Activated T-helper 17 cell treated with anti-CD3 and anti-CD28 coated beads, Interleukin-2, amount 50 U/mL, for 72 hours (primary cell): ENCODE results near the gene SCAF1. TPM values are rescaled to one million over a fixed set of nuclear protein-coding genes. Genes with fewer than 3 reads are reported as not detected.
"Not testable (repeated sequence)": the region's sequence is repeated elsewhere in the genome, so short reads cannot be mapped to it uniquely, and the experiment has no call there.

Experiments
- ATAC-seq: fragments of 150-1000 bp; cut with Tn5 transposase; replicated peaks from 2 replicates; pipeline ENCODE4 v1.10.0; 2021; ENCODE audit warnings: mild to moderate bottlenecking, moderate library complexity
- H3K27ac Mint-ChIP-seq: one replicate; pipeline ENCODE4 v1.8.0; 2022; ENCODE audit warnings: mixed read lengths
- H3K27me3 Mint-ChIP-seq: one replicate; pipeline ENCODE4 v1.8.0; 2022; ENCODE audit warnings: mixed read lengths
- H3K36me3 Mint-ChIP-seq: one replicate; pipeline ENCODE4 v1.8.0; 2022; ENCODE audit warnings: low read depth, mild to moderate bottlenecking, mixed read lengths
- H3K4me1 Mint-ChIP-seq: one replicate; pipeline ENCODE4 v1.8.0; 2022; ENCODE audit warnings: mixed read lengths
- H3K4me3 Mint-ChIP-seq: one replicate; pipeline ENCODE4 v1.8.0; 2022; ENCODE audit warnings: mild to moderate bottlenecking, mixed read lengths
- H3K9me3 Mint-ChIP-seq: one replicate; pipeline ENCODE4 v1.8.0; 2022; ENCODE audit warnings: mixed read lengths
- total RNA-seq, 2 donors: library from RNA; stranded (reverse); gene quantifications; one replicate each; pipeline ENCODE4 v1.2.3, GENCODE V29; 2022

The SCAF1 gene
- total RNA-seq, 2 donors from 2014 or later: 53.8 to 60.5 TPM

DNA sequence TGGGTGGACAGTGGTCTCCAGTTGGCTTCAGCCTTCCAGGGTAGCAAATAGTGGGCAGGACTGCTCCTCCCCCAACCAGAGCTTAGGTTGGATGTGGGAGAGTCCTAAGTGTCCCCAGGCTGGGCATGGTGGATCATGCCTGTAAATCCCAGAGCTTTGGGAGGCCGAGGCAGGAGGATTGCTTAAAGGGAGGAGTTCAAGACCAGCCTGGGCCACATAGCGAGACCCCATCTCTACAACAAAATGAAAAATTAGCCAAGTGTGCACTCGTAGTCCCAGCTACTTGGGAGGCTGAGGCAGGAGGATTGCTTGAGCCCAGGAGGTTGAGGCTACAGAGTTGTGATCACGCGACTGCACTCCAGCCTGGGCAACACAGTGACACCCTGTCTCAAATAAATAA, 9.4 kb upstream of the SCAF1 start:
- H3K36me3 Mint-ChIP-seq: peaks cover 6% of the 10 kb centered on the region
- no peaks in the 10 kb centered on the region for H3K27me3 Mint-ChIP-seq
- no peak for ATAC-seq

DNA sequence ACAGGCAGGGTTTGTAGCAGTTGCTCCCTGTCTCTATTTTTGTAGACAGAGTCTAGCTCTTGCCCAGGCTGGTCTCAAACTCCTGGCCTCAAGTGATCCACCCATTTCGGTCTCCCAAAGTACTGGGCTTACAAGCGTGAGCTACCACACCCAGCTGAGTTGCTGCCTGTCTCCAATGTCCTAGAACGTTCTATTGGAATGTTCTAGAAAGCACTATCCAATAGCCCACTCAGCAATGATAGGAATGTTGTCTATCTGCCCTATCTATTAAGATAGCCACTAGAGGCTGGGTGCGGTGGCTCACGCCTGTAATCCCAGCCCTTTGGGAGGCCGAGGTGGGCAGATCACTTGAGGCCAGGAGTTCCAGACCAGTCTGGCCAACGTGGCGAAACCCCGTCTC, 8.7 kb upstream of the SCAF1 start:
- H3K9me3 Mint-ChIP-seq, H3K4me3 Mint-ChIP-seq, H3K27me3 Mint-ChIP-seq, H3K27ac Mint-ChIP-seq, ATAC-seq, H3K36me3 Mint-ChIP-seq: not testable (repeated sequence)
- H3K4me1 Mint-ChIP-seq: peaks cover 17% of the 10 kb centered on the region

More for the DNA sequence above, 9.4 kb upstream of the SCAF1 start:
- no peak overlapping the region for H3K27ac Mint-ChIP-seq
- peaks cover 12% of the 10 kb centered on the region for H3K4me1 Mint-ChIP-seq
- H3K4me3 Mint-ChIP-seq: no peak overlapping the region
- no peaks in the 10 kb centered on the region for H3K9me3 Mint-ChIP-seq

DNA sequence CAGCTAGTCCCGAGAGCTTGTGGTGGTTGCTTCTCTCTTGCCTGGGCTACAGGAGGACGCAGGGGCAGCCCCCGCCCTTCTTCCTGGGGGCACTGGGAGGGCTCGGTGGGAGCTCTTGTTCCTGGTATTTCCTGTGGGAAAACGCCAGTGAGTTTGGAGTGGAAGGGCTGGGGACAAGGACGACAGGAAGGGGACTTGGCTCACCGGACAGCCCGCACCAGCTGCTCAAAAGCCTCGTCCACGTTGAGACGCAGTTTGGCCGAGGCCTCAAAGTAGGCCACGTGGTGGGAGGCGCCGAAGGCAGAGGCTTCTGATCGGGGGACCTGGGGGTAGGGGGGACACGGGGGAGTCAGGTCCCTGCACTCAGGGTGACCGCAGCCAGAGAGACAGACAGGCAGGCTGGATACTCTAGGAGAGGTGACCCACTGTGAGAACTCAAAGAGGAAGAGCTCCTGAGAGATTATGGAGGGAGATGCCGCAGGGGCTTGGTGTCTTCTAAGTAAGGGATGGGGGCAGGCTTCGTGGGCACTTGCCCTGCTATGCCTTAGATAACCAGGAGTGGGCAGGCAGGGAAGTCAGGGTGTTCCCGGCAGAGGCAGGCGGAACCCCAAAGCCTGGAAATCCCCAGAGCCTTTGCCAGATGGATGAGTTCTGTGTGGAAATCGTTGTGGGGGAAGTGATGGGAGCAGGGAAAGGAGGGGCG, 6.3 kb upstream of the SCAF1 start:
- Mint-ChIP-seq H3K4me3 (peak overlapping the region; percentile 6), H3K27me3 (no peaks in the 10 kb centered on the region), H3K36me3 (peaks cover 4% of the 10 kb centered on the region), H3K27ac (peak overlapping the region; percentile 22), H3K4me1 (peaks cover 21% of the 10 kb centered on the region), H3K9me3 (no peaks in the 10 kb centered on the region)
- no peak for ATAC-seq

DNA sequence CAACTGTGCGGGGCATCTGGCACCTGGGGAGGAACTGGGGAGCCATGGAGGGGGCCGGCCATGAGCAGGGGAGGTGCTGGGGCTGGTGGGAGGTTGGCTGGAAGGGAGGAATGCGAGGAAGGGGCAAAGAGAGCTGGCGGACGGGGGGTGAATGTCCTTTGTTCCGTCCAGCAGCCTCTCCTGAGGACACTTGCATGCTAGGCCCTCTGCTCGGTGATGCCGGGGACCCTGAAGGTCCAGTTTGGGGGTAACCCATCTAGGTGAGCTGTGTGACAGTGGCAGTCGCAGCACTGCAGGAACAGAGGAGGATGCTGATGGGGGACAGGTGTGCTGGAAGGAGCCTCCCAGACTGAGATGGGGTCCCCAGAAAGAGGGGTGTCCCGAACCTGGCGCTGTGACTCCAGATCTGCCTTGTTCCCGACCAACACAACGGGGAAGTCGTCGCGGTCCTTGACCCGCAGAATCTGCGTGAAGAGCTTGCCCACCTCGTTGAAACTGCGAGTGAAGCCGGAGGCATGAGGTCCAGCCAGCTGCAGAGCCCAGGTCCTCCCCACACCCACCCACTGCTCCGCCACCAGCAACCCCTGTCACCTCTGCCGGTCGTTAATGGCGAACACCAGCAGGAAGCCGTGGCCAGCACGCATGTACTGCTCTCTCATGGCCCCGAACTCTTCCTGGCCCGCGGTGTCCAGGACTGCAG, 5.6 kb upstream of the SCAF1 start:
- Mint-ChIP-seq H3K4me3 (peak overlapping the region; percentile 6), H3K27me3 (no peaks in the 10 kb centered on the region), H3K9me3 (no peaks in the 10 kb centered on the region), H3K36me3 (peaks cover 8% of the 10 kb centered on the region), H3K27ac (no peak overlapping the region), H3K4me1 (peaks cover 21% of the 10 kb centered on the region)
- ATAC-seq: no peak

DNA sequence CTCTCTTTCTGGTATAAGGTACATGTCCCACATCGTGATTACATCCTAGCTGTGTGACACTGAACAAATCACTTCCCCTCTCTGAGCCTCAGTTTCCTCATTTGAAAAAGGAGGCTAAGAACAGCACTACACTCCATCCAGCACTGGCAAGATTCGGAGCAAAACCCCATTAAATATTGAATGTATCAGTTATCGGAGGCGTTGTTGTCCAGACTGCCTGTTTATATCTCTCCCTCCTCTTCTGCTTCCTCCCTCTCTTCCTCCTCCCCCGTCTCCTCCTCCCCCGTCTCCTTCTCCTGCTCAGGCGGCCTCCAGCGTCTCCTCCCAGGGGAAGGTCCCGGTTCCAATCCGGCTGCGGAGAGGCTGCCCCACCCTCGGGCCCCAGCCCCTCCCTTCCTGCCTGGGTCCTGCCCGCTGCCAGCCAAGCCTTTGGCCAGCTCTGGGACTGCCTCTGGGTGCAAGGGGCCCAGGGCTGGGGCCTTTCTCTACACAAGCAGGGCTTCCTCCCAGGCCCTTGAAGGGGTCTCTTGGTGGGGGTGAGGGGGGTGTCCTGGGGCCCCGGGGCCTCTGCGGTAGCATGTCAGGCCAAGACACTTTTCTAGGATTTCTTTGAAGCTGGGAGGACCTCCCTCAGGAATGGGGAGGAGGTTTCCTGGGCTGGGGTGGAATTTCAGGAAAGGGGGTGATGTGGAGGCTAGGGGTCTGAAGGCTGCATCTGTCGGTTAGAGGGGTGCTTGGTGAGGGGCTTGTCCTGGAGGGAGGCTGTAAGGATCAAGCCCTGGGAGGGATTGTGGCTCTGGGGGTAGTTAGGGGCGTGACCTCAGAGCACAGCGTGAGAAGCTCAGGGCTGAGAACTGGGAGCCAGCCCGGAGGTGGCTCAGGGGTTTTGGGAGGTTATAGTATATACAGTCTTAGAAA, 3.9 kb upstream of the SCAF1 start:
- Mint-ChIP-seq H3K4me1 (peaks cover 28% of the 10 kb centered on the region), H3K36me3 (peaks cover 14% of the 10 kb centered on the region), H3K4me3 (peak overlapping the region; percentile 99), H3K27ac (peak overlapping the region; percentile 98), H3K9me3 (no peaks in the 10 kb centered on the region), H3K27me3 (no peaks in the 10 kb centered on the region)
- no peak for ATAC-seq

DNA sequence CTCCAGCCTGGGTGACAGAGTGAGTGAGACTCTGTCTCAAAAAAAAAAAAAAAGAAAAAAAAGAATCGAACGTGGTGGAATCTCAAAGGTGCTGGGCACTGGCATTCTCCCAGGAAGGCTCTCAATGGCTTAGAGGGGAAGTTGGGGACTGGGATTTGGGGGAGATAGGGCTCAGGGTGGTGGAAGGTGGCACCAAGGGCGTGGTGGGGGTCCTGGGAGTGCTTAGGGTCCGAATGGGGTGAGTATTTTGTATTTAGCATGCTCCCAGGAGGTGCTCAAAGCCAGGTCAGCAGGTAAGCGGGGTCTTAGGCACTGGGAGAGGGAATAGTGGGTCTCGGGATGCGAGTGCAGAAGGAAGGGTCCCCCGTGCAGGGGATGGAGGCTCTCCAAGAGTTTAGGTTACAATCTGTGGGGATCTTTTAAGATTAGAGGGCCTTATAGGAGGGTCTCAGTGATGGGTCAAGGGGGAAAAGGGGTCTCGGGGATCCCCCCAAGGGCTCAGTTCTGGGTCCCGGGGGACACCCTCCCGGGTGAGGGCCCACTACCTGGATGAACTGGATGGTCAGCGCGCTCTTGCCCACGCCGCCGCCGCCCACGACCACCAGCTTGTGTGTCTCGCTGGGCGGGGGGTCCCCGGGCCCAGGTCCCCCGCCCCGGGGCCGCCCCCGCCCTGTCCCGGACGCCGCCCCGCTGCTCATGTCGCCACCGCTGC, 2.5 kb upstream of the SCAF1 start:
- H3K27me3 Mint-ChIP-seq: no peaks in the 10 kb centered on the region
- H3K36me3 Mint-ChIP-seq: peaks cover 26% of the 10 kb centered on the region
- no peak for ATAC-seq
- peaks cover 41% of the 10 kb centered on the region for H3K4me1 Mint-ChIP-seq
- H3K4me3 Mint-ChIP-seq: peak overlapping the region; percentile 99
- H3K9me3 Mint-ChIP-seq: no peaks in the 10 kb centered on the region
- H3K27ac Mint-ChIP-seq: peak overlapping the region; percentile 98

DNA sequence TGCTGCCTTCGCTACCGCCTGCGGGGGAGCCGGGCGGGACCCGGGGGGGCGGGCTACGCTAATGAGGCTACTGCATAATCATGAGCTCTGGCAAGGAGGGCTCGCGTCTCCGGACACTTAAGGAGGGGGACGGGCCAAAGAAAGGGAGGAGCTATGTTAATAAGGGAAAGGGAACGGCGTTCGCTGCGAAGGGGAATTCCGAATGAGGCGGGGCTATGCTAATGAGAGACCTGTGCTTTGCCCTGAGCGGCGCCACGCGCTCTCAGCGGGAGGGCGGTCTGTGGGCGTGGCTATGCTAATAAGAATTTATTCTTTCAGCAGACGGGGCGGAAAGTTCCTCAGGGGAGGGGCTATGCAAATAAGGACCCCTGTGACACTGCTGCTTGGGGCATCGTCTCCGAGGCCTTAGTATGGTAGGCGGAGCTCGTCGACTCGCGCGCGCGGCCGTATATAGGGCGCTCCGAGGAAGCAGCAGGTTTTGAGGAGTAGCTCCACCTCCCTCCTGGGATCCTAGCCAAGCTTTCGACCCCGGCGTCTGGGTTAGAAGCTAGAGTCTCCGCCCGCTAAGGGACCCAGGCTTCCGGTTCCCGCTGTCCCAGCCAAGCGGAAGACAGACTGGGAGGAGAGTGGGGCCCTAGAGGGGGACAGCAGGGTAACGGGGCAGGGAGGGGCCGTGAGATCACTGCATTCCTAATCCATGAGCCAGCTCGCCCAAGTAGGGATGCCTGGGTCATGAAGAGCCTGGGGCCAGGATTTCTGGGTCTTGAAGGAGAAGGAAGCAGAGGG, 1.7 kb upstream of the SCAF1 start, which contains the start of gene RRAS:
Gene RRAS (minus strand): TSS at position 31 of the 786 bp plus-strand sequence. CDS start 45 bp downstream, outside the sequence.
- H3K36me3 Mint-ChIP-seq: peaks cover 29% of the 10 kb centered on the region
- no peaks in the 10 kb centered on the region for H3K9me3 Mint-ChIP-seq
- peaks cover 42% of the 10 kb centered on the region for H3K4me1 Mint-ChIP-seq
- ATAC-seq: peak; percentile 75
- no peaks in the 10 kb centered on the region for H3K27me3 Mint-ChIP-seq
- peak within 1 kb of the TSS; percentile 99 for H3K4me3 Mint-ChIP-seq
- peak within 1 kb of the TSS; percentile 98 for H3K27ac Mint-ChIP-seq

DNA sequence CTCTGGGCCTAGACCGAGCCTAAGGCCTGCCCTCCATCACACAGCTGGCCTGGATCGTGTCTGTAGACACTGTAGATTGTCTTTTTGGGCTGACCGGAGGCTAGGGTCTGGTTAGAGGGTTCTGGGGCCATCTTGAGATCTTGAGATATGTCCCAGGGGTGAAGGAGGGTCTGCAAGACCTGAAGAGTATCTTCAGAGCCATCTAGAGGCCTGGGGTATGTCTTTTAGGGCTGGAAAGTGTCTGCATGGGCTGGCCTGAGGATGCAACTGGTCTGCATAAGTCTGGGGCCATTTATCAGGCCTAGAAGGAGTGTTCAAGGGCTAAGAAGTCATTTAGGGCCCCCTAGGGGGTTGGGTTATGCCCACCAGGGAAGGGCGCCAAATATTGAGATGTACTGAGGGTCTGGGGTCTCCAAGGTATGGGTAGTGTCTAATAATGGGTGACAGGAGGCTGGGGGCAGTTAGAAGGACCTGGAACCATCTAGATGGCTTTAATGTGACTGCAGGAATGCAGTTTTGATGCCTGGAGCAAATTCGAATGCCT, 555 bp downstream of the SCAF1 start:
- Mint-ChIP-seq H3K4me3 (peak overlapping the region; percentile 99), H3K27me3 (no peaks in the 10 kb centered on the region), H3K4me1 (peaks cover 39% of the 10 kb centered on the region)

DNA sequence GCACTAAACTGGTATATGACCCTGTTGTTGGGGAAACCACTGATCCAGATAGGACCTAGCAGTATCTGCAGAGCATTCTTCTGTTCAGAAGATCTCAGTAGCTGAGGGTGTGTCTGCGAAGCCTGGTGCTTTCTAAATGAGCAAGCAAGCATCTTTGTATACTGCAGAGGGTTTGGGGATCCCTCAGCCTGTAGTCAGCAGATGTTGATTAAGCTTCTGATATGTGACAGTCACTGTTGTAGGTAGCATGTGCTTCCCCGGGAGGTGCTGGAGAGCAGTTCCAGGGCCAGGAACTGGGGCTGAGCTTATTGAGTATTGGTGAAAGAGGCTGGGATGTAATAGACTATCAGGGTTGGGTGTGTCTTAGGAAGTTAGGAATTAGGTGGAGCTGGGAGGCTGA, 1.5 kb downstream of the SCAF1 start:
- Mint-ChIP-seq H3K4me1 (peaks cover 33% of the 10 kb centered on the region), H3K9me3 (no peaks in the 10 kb centered on the region), H3K27ac (peak overlapping the region; percentile 98), H3K4me3 (peak overlapping the region; percentile 99), H3K27me3 (no peaks in the 10 kb centered on the region), H3K36me3 (peaks cover 61% of the 10 kb centered on the region)
- ATAC-seq: no peak

More for the DNA sequence above, 555 bp downstream of the SCAF1 start:
- no peaks in the 10 kb centered on the region for H3K9me3 Mint-ChIP-seq
- no peak for ATAC-seq
- peak overlapping the region; percentile 98 for H3K27ac Mint-ChIP-seq
- peaks cover 52% of the 10 kb centered on the region for H3K36me3 Mint-ChIP-seq

DNA sequence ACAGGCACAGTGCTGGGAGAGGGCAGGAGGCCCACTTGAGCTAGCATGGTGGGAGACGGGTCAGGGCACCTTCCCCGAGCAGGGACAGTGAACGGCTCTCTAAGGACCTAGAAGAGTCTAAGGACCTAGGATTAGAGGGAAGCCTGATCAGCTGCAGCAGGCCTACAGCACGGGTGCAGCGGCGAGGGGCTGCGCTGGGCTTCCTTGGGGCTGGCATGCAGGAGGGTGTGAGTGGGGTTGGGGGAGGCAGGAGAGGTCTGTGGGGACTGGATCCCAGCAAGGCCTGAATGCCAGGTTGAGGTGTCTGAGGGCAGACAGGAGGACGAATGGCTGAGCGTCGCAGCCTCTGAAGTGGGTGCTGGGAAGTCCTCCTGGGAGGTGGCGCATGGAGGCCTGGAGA, 3.6 kb downstream of the SCAF1 start:
- no peaks in the 10 kb centered on the region for H3K27me3 Mint-ChIP-seq
- H3K27ac Mint-ChIP-seq: peak overlapping the region; percentile 41
- H3K4me1 Mint-ChIP-seq: peaks cover 25% of the 10 kb centered on the region

DNA sequence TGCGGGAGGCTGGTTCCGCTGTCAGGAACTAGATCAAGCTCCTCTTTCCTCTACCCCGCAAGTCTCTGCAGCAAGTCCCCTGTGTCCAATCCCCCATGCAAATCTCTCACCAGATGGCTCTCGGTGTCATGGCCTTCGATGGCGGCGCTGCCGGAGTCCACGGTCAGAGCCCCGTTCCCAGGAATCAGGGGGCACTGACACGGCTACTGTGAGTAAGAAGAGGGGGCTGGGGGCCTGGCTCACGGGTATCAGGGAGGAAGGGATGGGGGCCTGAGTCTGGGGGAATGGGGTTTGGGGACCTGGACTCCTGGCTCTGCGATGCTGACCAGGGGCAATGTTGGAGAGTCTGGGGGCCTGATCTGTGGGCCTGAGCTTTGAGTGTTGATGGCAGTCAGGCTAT, 4.0 kb downstream of the SCAF1 start:
- ATAC-seq: no peak
- H3K36me3 Mint-ChIP-seq: peaks cover 70% of the 10 kb centered on the region
- no peak overlapping the region for H3K4me3 Mint-ChIP-seq
- H3K27me3 Mint-ChIP-seq: no peaks in the 10 kb centered on the region
- peaks cover 25% of the 10 kb centered on the region for H3K4me1 Mint-ChIP-seq
- peak overlapping the region; percentile 41 for H3K27ac Mint-ChIP-seq
- H3K9me3 Mint-ChIP-seq: no peaks in the 10 kb centered on the region

More for the DNA sequence above, 3.6 kb downstream of the SCAF1 start:
- no peak for ATAC-seq
- Mint-ChIP-seq H3K9me3 (no peaks in the 10 kb centered on the region), H3K36me3 (peaks cover 74% of the 10 kb centered on the region), H3K4me3 (no peak overlapping the region)

DNA sequence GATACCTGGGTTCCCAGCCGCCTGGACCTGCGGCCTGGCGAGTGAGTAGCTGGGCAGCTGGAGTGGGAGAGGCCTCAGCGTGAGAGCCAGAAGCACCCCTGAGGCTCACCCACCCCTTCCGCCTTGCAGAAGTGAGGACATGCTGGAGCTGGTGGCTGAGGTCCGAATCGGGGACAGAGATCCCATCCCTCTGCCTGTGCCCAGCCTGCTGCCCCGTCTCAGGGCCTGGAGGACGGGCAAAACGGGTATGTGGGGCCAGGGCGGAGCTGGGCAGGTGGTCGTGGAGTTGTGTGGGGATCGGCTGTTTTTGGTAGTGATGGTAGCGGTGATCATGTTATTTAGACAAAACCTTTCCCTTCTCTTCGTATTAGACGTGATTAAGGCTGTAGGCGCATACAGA, 4.6 kb downstream of the SCAF1 start:
- no peaks in the 10 kb centered on the region for H3K27me3 Mint-ChIP-seq
- H3K4me3 Mint-ChIP-seq: no peak overlapping the region
- H3K9me3 Mint-ChIP-seq: no peaks in the 10 kb centered on the region
- H3K4me1 Mint-ChIP-seq: peaks cover 25% of the 10 kb centered on the region
- ATAC-seq: no peak
- no peak overlapping the region for H3K27ac Mint-ChIP-seq
- peaks cover 67% of the 10 kb centered on the region for H3K36me3 Mint-ChIP-seq
